ENCODE data around the gene CCR5. TPM values are rescaled to one million over a fixed set of nuclear protein-coding genes. Genes with fewer than 3 reads are reported as not detected.
A peak's percentile ranks its signal among the peaks of the same experiment; 100 is the strongest.

The CCR5 gene
- polyA plus RNA-seq, 3 donors, result 1.2 to 3.6 (median 3.1) TPM

DNA sequence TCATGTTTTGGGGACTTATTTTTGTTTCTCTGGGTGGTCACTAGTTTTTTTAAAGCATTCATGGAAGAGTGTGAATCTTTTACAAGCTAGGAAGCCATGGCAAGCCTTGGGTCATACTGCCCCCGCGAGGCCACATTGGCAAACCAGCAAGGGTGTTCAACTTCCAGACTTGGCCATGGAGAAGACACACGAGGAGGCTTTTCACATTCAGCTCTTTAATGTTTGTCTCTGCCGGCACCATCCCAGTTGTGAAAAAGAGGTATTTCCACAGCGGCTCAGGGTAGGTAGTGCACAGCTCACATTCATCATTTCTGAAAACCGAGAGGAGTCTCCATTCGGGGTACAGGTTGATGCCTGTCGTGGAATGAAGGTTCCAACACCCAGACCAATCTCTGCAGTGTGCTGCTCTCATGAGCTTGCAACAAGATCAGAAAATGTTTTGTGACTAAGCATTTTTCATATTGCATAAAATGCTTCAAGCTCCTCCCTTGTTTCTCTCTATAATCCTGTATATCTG, 7.7 kb downstream of the CCR5 start:
- Mint-ChIP-seq H3K27ac (peak overlapping the region in 2 of 7 donors; percentile 59 to 63), H3K36me3 (no peaks in the 10 kb centered on the region), H3K4me3 (no peak overlapping the region), H3K9me3 (peaks cover 0 to 1% (median 0%) of the 10 kb centered on the region in 7 donors), H3K4me1 (peaks cover 25% of the 10 kb centered on the region), H3K27me3 (ENCODE audit: low read depth in 3 of 3) (peaks cover 1 to 6% (median 4%) of the 10 kb centered on the region in 3 donors)
- intact Hi-C loops (cut with micrococcal nuclease), result loop anchor here (5.0 kb wide), 2 partner anchors 441 to 616 kb away; no protein-coding TSS in a partner anchor
- H3K36me3 ChIP-seq (replicated peaks in 1 of 2; ENCODE audit: control insufficient read depth in 1 of 2, insufficient read depth in 2 of 2, low read length in 2 of 2), result no peaks in the 10 kb centered on the region
- WGBS (ENCODE audit: insufficient coverage), result 50% methylated on average over 1 of the region's 8 CpGs
- no peak overlapping the region for H2AFZ ChIP-seq (ENCODE audit: insufficient read depth, low read depth, low read length, poor library complexity, severe bottlenecking)
- peak; percentile 52 to 72 (median 68) for DNase-seq
- H4K20me1 ChIP-seq (ENCODE audit: insufficient read depth, low read length), result no peaks in the 10 kb centered on the region
- H3K79me2 ChIP-seq (ENCODE audit: insufficient read depth, low read length), result no peaks in the 10 kb centered on the region
- H3K4me2 ChIP-seq (replicated peaks; ENCODE audit: extremely low read depth, low read length, poor library complexity, severe bottlenecking), result no peak overlapping the region
- H3K4me3 ChIP-seq (replicated peaks in 1 of 3; ENCODE audit: low read depth in 2 of 3, low read length in 3 of 3), result no peak overlapping the region
- TF ChIP-seq, protein P1, sequence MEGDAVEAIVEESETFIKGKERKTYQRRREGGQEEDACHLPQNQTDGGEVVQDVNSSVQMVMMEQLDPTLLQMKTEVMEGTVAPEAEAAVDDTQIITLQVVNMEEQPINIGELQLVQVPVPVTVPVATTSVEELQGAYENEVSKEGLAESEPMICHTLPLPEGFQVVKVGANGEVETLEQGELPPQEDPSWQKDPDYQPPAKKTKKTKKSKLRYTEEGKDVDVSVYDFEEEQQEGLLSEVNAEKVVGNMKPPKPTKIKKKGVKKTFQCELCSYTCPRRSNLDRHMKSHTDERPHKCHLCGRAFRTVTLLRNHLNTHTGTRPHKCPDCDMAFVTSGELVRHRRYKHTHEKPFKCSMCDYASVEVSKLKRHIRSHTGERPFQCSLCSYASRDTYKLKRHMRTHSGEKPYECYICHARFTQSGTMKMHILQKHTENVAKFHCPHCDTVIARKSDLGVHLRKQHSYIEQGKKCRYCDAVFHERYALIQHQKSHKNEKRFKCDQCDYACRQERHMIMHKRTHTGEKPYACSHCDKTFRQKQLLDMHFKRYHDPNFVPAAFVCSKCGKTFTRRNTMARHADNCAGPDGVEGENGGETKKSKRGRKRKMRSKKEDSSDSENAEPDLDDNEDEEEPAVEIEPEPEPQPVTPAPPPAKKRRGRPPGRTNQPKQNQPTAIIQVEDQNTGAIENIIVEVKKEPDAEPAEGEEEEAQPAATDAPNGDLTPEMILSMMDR (IDR thresholded peaks at IDR 0.05), result peak; percentile 78
- H3K4me1 ChIP-seq (ENCODE audit: control insufficient read depth in 1 of 2, insufficient read depth in 2 of 2, low read length in 2 of 2), result peaks cover 18 to 21% of the 10 kb centered on the region in 2 donors
- H3K27me3 ChIP-seq (ENCODE audit: control insufficient read depth in 2 of 2, insufficient read depth in 2 of 2, low read length in 2 of 2), result no peaks in the 10 kb centered on the region
- H3K27ac ChIP-seq (ENCODE audit: low read depth in 1 of 2, low read length in 2 of 2), result no peak overlapping the region
- no peak overlapping the region for H3K9ac ChIP-seq (ENCODE audit: insufficient read depth, low read length, poor library complexity, severe bottlenecking)
- no peaks in the 10 kb centered on the region for H3K9me3 ChIP-seq (replicated peaks in 1 of 2; ENCODE audit: control insufficient read depth in 1 of 2, insufficient read depth in 1 of 2, low read length in 2 of 2)

DNA sequence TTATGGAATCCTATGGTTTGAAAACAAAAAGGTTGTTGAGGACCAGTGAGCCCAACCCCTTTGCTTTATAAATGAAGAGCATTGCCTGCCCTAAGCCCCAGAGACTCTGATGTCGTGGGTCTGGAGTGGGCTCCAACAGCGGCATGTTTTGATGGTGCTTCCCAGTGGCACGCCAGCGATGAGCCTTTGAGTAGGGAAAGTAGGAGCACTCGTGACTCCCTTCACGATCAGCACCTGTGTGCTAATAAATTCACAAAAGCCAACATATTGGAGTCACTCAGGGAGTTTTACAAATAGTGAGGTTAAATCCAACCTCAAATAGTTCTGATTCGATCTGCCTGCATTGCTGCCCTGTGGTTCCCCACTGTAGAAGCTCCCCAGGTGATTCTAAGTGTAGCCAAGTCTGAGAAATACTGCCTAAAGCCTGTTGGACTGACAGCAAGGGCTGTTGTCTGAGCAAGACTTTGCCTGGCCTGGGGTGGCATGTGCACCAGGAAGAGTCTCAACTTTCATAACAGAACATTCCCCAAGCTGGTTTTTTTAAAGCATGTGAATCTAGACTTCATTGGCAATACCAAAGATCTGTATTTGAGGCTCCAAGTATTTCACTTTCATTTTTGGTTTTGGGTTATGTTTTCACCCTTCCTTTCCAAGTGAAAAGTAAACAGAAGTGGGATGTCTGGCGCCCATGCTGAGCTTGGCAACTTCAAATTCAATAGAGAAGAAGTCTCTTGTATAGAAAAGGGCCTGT, 9.9 kb downstream of the CCR5 start:
- Mint-ChIP-seq H3K9me3 (no peaks in the 10 kb centered on the region), H3K27ac (peak overlapping the region; percentile 30 to 82 (median 67)), H3K4me3 (peak overlapping the region in 1 of 2 donors; percentile 55), H3K36me3 (no peaks in the 10 kb centered on the region), H3K4me1 (peaks cover 32% of the 10 kb centered on the region), H3K27me3 (ENCODE audit: low read depth in 3 of 3) (peaks cover 0 to 2% (median 0%) of the 10 kb centered on the region in 3 donors)
- WGBS (ENCODE audit: insufficient coverage), result 97% methylated on average over 5 of the region's 8 CpGs
- H3K4me1 ChIP-seq (ENCODE audit: control insufficient read depth in 1 of 2, insufficient read depth in 2 of 2, low read length in 2 of 2), result peaks cover 27 to 29% of the 10 kb centered on the region in 2 donors
- H4K20me1 ChIP-seq (ENCODE audit: insufficient read depth, low read length), result no peaks in the 10 kb centered on the region
- intact Hi-C loops (cut with micrococcal nuclease), result loop anchor here in 1 of 2 donors (5.0 kb wide), 1 partner anchor 62 kb away; no protein-coding TSS in a partner anchor
- H3K4me3 ChIP-seq (replicated peaks in 1 of 3; ENCODE audit: low read depth in 2 of 3, low read length in 3 of 3), result peak overlapping the region in 1 of 3 experiments; percentile 31
- no peaks in the 10 kb centered on the region for H3K9me3 ChIP-seq (replicated peaks in 1 of 2; ENCODE audit: control insufficient read depth in 1 of 2, insufficient read depth in 1 of 2, low read length in 2 of 2)
- H3K27ac ChIP-seq (ENCODE audit: low read depth in 1 of 2, low read length in 2 of 2), result peak overlapping the region; percentile 16 to 72
- peak overlapping the region; percentile 48 for H2AFZ ChIP-seq (ENCODE audit: insufficient read depth, low read depth, low read length, poor library complexity, severe bottlenecking)
- TF ChIP-seq, protein P1 (IDR thresholded peaks at IDR 0.05), result no peak
- peak overlapping the region; percentile 8 for H3K4me2 ChIP-seq (replicated peaks; ENCODE audit: extremely low read depth, low read length, poor library complexity, severe bottlenecking)
- no peaks in the 10 kb centered on the region for H3K27me3 ChIP-seq (ENCODE audit: control insufficient read depth in 2 of 2, insufficient read depth in 2 of 2, low read length in 2 of 2)
- no peaks in the 10 kb centered on the region for H3K79me2 ChIP-seq (ENCODE audit: insufficient read depth, low read length)
- peak in 1 of 3 donors; percentile 13 for DNase-seq
- H3K36me3 ChIP-seq (replicated peaks in 1 of 2; ENCODE audit: control insufficient read depth in 1 of 2, insufficient read depth in 2 of 2, low read length in 2 of 2), result no peaks in the 10 kb centered on the region
- no peak overlapping the region for H3K9ac ChIP-seq (ENCODE audit: insufficient read depth, low read length, poor library complexity, severe bottlenecking)

All from CD14-positive monocyte (primary cell).